H1 (cell line): ENCODE results near the gene ITGA11. TPM values are rescaled to one million over a fixed set of nuclear protein-coding genes. Genes with fewer than 3 reads are reported as not detected.

Source experiments
- BACH1 ChIP-seq: IDR thresholded peaks from 2 replicates; pipeline ENCODE4 v1.6.1; 2012; ENCODE audit warnings: low read length, improper control_type of control experiment
- HDAC2 ChIP-seq, 2 experiments: fragments of 300-600 bp in 1 of 2; sonication (generic) in 1 of 2; IDR thresholded peaks; 2 replicates each; pipeline ENCODE4 v1.6.1; 2011 to 2012; ENCODE audit warnings: low read depth in 2 of 2, low read length in 2 of 2, mild to moderate bottlenecking in 2 of 2, moderate library complexity in 2 of 2, borderline replicate concordance in 1 of 2, inconsistent platforms in 1 of 2
- TAF7 ChIP-seq: optimal IDR thresholded peaks from 2 replicates; pipeline ENCODE3; 2011; ENCODE audit warnings: low read depth, mild to moderate bottlenecking, inconsistent platforms, low read length, moderate library complexity, borderline replicate concordance
- TEAD4 ChIP-seq: IDR thresholded peaks from 2 replicates; pipeline ENCODE4 v1.6.1; 2012; ENCODE audit warnings: low read depth, low read length, inconsistent platforms, mixed read lengths
- polyA plus RNA-seq, 7 experiments: library from polyadenylated mRNA; depleted of rRNA in 3 of 7; stranded (reverse) in 5 of 7; unstranded in 2 of 7; fragments of >200 nt in 5 of 7; fragments of 200-250 nt in 2 of 7; gene quantifications; 1 replicate in 5 of 7; 2 replicates in 1 of 7; 4 replicates in 1 of 7; pipeline versions ENCODE4 v1.2.1 to v1.2.3, GENCODE V29; 2011 to 2013; ENCODE audit warnings: missing spikeins in 2 of 7, mixed read lengths in 2 of 7
- total RNA-seq: library from RNA; stranded (reverse); fragmentation: NEBNext Ultra II Directional; extraction: Animal tissue kit (Norgen Biotek cat#: 25700); gene quantifications from 2 replicates; pipeline ENCODE4 v1.2.1, GENCODE V29; 2021
- TF ChIP-seq, protein P1 (sequence below): IDR thresholded peaks from 2 replicates; pipeline ENCODE4 v1.6.1; 2011; ENCODE audit warnings: low read length, improper control_type of control experiment

ITGA11 gene
- total and polyA plus RNA-seq, 2 of the 8 experiments (the other 6 are each of a cell fraction or from before 2014, with no cell fraction given): 0.05 to 0.06 TPM

DNA sequence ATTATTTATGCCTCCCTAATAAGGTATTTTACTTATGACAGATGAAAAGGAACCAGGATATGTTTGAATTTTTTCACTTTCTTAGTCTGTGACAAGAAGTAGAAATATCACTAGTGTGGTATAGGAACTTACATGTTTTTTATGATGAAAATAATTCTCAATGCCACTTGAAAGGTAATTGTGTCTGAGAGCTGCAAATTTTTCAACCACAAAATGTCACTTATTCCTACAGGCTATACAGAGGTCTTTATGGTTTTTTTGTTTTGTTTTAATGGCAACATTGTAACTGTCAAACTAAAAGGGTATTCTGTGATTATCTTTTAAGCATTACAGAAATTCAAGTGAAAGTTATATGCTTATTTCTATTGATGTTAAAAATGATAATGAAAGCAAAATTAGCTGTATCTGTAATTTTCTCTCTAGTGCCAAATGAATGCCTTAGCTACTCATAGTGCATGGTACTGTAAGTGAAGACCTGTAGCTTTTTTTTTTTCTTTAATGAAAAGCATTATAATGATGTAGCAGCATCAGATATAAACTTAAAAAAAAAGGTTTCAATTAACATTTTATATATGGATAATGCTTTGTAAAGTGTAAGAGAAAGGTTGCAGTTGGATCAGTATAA, 139.7 kb downstream of the ITGA11 start (continued):
- TF ChIP-seq BACH1 (no peak), TAF7 (no peak), HDAC2 (IDR thresholded peaks at IDR 0.05; ENCODE audit: borderline replicate concordance in 1 of 2, low read depth in 2 of 2, low read length in 2 of 2) (no peak), TEAD4 (no peak)
- TF ChIP-seq, protein P1, sequence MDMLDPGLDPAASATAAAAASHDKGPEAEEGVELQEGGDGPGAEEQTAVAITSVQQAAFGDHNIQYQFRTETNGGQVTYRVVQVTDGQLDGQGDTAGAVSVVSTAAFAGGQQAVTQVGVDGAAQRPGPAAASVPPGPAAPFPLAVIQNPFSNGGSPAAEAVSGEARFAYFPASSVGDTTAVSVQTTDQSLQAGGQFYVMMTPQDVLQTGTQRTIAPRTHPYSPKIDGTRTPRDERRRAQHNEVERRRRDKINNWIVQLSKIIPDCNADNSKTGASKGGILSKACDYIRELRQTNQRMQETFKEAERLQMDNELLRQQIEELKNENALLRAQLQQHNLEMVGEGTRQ: no peak
